Neural progenitor cell (in vitro differentiated cells): Measurements from ENCODE around the gene HYAL3. TPM values are rescaled to one million over a fixed set of nuclear protein-coding genes. Genes with fewer than 3 reads are reported as not detected.

Source experiments
- DNase-seq: peaks from one replicate; pipeline ENCODE4 v3.0.0-alpha.2; 2016; ENCODE audit warnings: low spot score
- H2AFZ ChIP-seq: fragments of 200-600 bp; sonication (generic); replicated peaks from 2 replicates; pipeline ENCODE4 v1.6.1; 2016; ENCODE audit warnings: antibody characterized with exemption
- H3F3A ChIP-seq: fragments of 200-600 bp; sonication (generic); 2 replicates; pipeline ENCODE4 v1.6.1; 2016; ENCODE audit warnings: antibody characterized with exemption, low read depth
- H3K27ac ChIP-seq: fragments of 200-600 bp; sonication (generic); 2 replicates; pipeline ENCODE4 v1.5.1; 2016; ENCODE audit warnings: mild to moderate bottlenecking
- H3K27me3 ChIP-seq: fragments of 200-600 bp; sonication (generic); 2 replicates; pipeline ENCODE4 v1.6.1; 2016; ENCODE audit warnings: mild to moderate bottlenecking, moderate library complexity
- H3K36me3 ChIP-seq: fragments of 200-600 bp; sonication (generic); 2 replicates; pipeline ENCODE4 v1.5.1; 2016
- H3K4me1 ChIP-seq: fragments of 200-600 bp; sonication (generic); 2 replicates; pipeline ENCODE4 v1.6.1; 2016; ENCODE audit warnings: mixed run types
- H3K4me2 ChIP-seq: fragments of 200-600 bp; sonication (generic); 2 replicates; pipeline ENCODE4 v1.6.1; 2016
- H3K4me3 ChIP-seq: fragments of 200-600 bp; sonication (generic); 2 replicates; pipeline ENCODE4 v1.5.1; 2016
- H3K79me2 ChIP-seq: fragments of 200-600 bp; sonication (generic); 2 replicates; pipeline ENCODE4 v1.6.1; 2016; ENCODE audit warnings: low read depth
- H3K9ac ChIP-seq: fragments of 200-600 bp; sonication (generic); 2 replicates; pipeline ENCODE4 v1.6.1; 2016
- H3K9me3 ChIP-seq: fragments of 200-600 bp; sonication (generic); 2 replicates; pipeline ENCODE4 v1.5.1; 2016; ENCODE audit warnings: low read depth
- H4K20me1 ChIP-seq: fragments of 200-600 bp; sonication (generic); 2 replicates; pipeline ENCODE4 v1.6.1; 2016; ENCODE audit warnings: low read depth
- H3K27ac Mint-ChIP-seq: 3 replicates; pipeline ENCODE4 v1.8.0; 2021; ENCODE audit warnings: mixed read lengths
- H3K27me3 Mint-ChIP-seq: 2 replicates; pipeline ENCODE4 v1.8.0; 2022; ENCODE audit warnings: low read depth, mild to moderate bottlenecking, inconsistent platforms, moderate library complexity, mixed read lengths; ENCODE audit not compliant: insufficient read depth
- H3K36me3 Mint-ChIP-seq: 3 replicates; pipeline ENCODE4 v1.8.0; 2021; ENCODE audit warnings: mixed read lengths
- H3K4me1 Mint-ChIP-seq: 3 replicates; pipeline ENCODE4 v1.8.0; 2021; ENCODE audit warnings: mixed read lengths
- H3K4me3 Mint-ChIP-seq: 3 replicates; pipeline ENCODE4 v1.8.0; 2021; ENCODE audit warnings: mild to moderate bottlenecking, moderate library complexity, mixed read lengths
- H3K9me3 Mint-ChIP-seq: 3 replicates; pipeline ENCODE4 v1.8.0; 2020; ENCODE audit warnings: mixed read lengths
- EZH2 ChIP-seq: fragments of 200-600 bp; sonication (generic); IDR thresholded peaks from 2 replicates; pipeline ENCODE4 v1.6.1; 2017; ENCODE audit warnings: antibody characterized with exemption, mild to moderate bottlenecking, moderate library complexity
- EZH2phosphoT487 ChIP-seq: fragments of 200-600 bp; sonication (generic); IDR thresholded peaks from 2 replicates; pipeline ENCODE4 v1.6.1; 2017; ENCODE audit warnings: antibody characterized with exemption
- total RNA-seq: library from RNA; depleted of rRNA; stranded (reverse); fragments of >200 nt; gene quantifications from 2 replicates; pipeline ENCODE4 v1.2.3, GENCODE V29; 2015; ENCODE audit warnings: low replicate concordance
- TF ChIP-seq, protein P1 (sequence below): fragments of 200-600 bp; sonication (generic); IDR thresholded peaks from 2 replicates; pipeline ENCODE4 v1.5.1; 2017; ENCODE audit warnings: antibody characterized with exemption, mild to moderate bottlenecking

The HYAL3 gene
- total RNA-seq, 1 donor from 2014 or later = 2.2 TPM

DNA sequence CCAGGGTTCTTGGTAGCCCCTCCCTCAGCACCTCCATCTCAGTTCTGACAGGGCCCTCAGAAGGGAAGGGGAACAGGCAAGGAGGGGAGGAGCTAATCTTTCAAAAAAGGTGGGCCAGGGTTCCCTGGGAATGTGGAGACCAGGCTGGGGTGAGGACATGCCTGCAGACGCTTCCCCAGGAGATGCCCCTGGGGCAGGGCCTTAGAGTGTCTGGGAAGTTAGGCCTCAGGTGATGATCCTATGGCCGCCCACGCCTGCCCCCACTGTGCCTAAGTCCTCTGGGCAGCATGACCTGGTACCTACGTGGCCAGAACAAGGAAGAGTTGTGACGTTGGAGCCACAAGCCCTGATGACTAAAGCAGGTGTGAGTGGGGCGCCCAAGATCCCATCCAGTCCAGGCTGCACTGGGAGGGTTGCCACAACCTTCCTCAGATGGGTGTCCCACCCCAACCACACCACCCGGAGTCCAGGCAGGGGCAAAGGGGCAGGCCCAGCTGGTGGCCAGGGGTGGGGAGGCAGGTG, 34.2 kb downstream of the HYAL3 start:
- Mint-ChIP-seq H3K27ac (peak overlapping the region; percentile 98), H3K27me3 (peaks cover 13% of the 10 kb centered on the region), H3K4me3 (peak overlapping the region; percentile 69), H3K4me1 (peaks cover 77% of the 10 kb centered on the region), H3K36me3 (no peaks in the 10 kb centered on the region), H3K9me3 (no peaks in the 10 kb centered on the region)
- Histone ChIP-seq H3K9me3 (no peaks in the 10 kb centered on the region), H3K27ac (peak overlapping the region; percentile 66), H3K79me2 (no peaks in the 10 kb centered on the region), H3K4me1 (peaks cover 64% of the 10 kb centered on the region), H3K27me3 (no peaks in the 10 kb centered on the region), H3K36me3 (no peaks in the 10 kb centered on the region), H2AFZ (no peak overlapping the region), H3K4me3 (no peak overlapping the region), H3F3A (peaks cover 55% of the 10 kb centered on the region), H3K9ac (no peak overlapping the region), H4K20me1 (no peaks in the 10 kb centered on the region), H3K4me2 (peak overlapping the region; percentile 70)
- DNase-seq = no peak
- TF ChIP-seq, protein P1, sequence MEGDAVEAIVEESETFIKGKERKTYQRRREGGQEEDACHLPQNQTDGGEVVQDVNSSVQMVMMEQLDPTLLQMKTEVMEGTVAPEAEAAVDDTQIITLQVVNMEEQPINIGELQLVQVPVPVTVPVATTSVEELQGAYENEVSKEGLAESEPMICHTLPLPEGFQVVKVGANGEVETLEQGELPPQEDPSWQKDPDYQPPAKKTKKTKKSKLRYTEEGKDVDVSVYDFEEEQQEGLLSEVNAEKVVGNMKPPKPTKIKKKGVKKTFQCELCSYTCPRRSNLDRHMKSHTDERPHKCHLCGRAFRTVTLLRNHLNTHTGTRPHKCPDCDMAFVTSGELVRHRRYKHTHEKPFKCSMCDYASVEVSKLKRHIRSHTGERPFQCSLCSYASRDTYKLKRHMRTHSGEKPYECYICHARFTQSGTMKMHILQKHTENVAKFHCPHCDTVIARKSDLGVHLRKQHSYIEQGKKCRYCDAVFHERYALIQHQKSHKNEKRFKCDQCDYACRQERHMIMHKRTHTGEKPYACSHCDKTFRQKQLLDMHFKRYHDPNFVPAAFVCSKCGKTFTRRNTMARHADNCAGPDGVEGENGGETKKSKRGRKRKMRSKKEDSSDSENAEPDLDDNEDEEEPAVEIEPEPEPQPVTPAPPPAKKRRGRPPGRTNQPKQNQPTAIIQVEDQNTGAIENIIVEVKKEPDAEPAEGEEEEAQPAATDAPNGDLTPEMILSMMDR = no peak
- no peak for TF ChIP-seq EZH2
- no peak for TF ChIP-seq EZH2phosphoT487

DNA sequence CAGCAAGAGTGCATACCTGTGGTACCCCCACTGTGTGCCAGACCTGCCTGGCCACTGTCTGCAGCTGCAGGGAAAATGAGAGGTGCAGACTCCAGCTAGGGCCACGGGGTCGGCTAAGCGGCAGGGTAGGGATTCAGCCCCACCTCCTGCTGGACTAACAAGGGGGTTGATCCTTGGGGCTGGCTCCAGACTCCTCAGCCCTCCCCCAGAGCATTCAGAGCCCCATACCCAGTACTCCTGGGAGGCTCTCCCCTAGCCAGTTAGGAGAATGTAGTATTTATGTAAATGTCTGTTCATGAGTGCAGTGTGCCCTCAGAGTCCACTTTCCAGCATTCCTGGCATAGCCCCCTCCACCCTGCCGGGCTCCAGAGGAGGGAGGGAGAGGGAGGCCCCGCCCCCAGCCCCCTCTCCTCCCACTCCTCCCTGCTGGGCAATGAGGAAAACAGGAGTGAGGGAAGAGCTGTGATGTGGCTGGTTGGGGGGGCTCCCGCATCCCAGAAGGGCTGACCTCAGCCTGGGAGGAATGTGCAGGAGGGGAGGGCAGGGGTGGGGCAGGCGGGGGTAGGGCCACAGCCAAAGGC, 34.7 kb downstream of the HYAL3 start:
- no peak for TF ChIP-seq EZH2
- no peak for TF ChIP-seq EZH2phosphoT487
- TF ChIP-seq, protein P1 = no peak
- Histone ChIP-seq H3K27me3 (no peaks in the 10 kb centered on the region), H2AFZ (no peak overlapping the region), H3K9me3 (no peaks in the 10 kb centered on the region), H3K9ac (no peak overlapping the region), H4K20me1 (peaks cover 3% of the 10 kb centered on the region), H3K79me2 (no peaks in the 10 kb centered on the region), H3K4me2 (peak overlapping the region; percentile 70), H3K36me3 (no peaks in the 10 kb centered on the region), H3K4me3 (peak overlapping the region; percentile 3), H3F3A (peaks cover 59% of the 10 kb centered on the region), H3K4me1 (peaks cover 64% of the 10 kb centered on the region), H3K27ac (peak overlapping the region; percentile 90)
- peak; percentile 94 for DNase-seq
- no peaks in the 10 kb centered on the region for H3K9me3 Mint-ChIP-seq
- peak overlapping the region; percentile 14 for H3K4me3 Mint-ChIP-seq
- H3K4me1 Mint-ChIP-seq = peaks cover 75% of the 10 kb centered on the region
- peaks cover 12% of the 10 kb centered on the region for H3K27me3 Mint-ChIP-seq
- H3K36me3 Mint-ChIP-seq = no peaks in the 10 kb centered on the region
- H3K27ac Mint-ChIP-seq = peak overlapping the region; percentile 98

DNA sequence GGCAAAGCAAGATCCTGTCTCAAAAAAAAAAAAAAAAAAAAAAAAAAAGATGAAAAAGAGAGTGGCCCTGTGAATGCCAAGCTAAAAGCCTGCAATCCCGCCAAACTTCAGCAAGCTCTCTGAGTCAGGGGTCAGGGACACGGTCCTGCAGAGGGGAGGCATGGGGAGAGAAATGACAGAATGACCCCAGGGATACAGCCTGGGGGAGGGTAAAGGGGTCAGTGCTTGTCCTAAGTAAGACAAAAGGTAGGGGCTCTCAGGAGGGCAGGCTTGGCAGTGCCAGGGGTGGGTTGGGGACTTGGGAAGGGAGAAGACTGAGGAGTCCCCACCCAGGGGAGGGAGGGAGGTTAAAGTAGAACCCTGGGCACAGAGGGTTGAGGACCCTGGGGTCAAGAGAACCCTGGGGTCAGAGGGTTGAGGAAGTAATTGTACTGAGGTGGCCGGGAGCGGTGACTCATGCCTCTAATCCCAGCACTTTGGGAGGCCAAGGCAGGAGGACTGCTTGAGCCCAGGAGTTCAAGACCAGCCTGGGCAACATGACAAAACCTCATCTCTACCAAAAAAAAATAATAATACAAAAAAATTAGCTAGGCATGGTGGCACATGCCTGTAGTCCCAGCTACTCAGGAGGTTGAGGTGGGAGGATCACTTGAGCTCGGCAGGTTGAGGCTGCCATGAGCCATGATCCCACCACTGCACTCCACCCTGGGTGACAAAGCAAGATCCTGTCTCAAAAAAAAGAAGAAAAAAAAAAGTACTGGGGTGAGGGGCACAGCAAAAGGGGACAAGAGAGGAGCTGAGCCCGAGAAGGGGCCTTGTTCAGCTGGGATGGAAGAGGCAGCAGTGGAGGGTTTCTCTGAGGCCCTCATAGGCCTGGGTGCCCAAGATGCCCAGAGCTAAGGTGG, 35.5 kb downstream of the HYAL3 start:
- H3F3A ChIP-seq = peaks cover 66% of the 10 kb centered on the region
- DNase-seq = no peak

More for the DNA sequence above, 35.5 kb downstream of the HYAL3 start:
- H3K4me1 ChIP-seq = peaks cover 57% of the 10 kb centered on the region
- H3K4me2 ChIP-seq = peak overlapping the region; percentile 70
- Mint-ChIP-seq H3K4me3 (peak overlapping the region; percentile 14), H3K27ac (peak overlapping the region; percentile 94), H3K36me3 (no peaks in the 10 kb centered on the region), H3K27me3 (peaks cover 10% of the 10 kb centered on the region), H3K9me3 (no peaks in the 10 kb centered on the region), H3K4me1 (peaks cover 78% of the 10 kb centered on the region)
- H2AFZ ChIP-seq = no peak overlapping the region
- no peaks in the 10 kb centered on the region for H3K27me3 ChIP-seq
- peak overlapping the region; percentile 90 for H3K27ac ChIP-seq
- H3K79me2 ChIP-seq = no peaks in the 10 kb centered on the region
- TF ChIP-seq EZH2 (no peak), EZH2phosphoT487 (no peak)
- TF ChIP-seq, protein P1 = no peak
- H3K4me3 ChIP-seq = peak overlapping the region; percentile 3
- no peaks in the 10 kb centered on the region for H3K9me3 ChIP-seq
- H3K36me3 ChIP-seq = no peaks in the 10 kb centered on the region
- H3K9ac ChIP-seq = no peak overlapping the region
- peaks cover 8% of the 10 kb centered on the region for H4K20me1 ChIP-seq
